NCI-H82 treated with DMSO at 0.1 percent for 48 hours (cell line): Measurements from ENCODE around the gene FSHB.
"Not testable (repeated sequence)": the region's sequence is repeated elsewhere in the genome, so short reads cannot be mapped to it uniquely, and the experiment has no call there.

ENCODE experiments used
- DNase-seq: peaks from one replicate; lab custom pipeline; 2025; ENCODE audit not compliant: unreplicated experiment; lab: John Stamatoyannopoulos, UW

The FSHB gene

GRCh38 chr11:30261821-30262220 lies 31.0 kb downstream of the FSHB start:
- no peak for DNase-seq

GRCh38 chr11:30268638-30269037 lies 37.8 kb downstream of the FSHB start:
- DNase-seq: not testable (repeated sequence)

- no peak for DNase-seq
Observed at GRCh38 chr11:30270671-30271070, 39.9 kb downstream of the FSHB start.

- no peak for DNase-seq
Observed at GRCh38 chr11:30277176-30277575, 46.4 kb downstream of the FSHB start.

GRCh38 chr11:30279796-30280195 lies 49.0 kb downstream of the FSHB start:
- no peak for DNase-seq

GRCh38 chr11:30281476-30282288 lies 50.9 kb downstream of the FSHB start:
- DNase-seq: no peak

GRCh38 chr11:30282289-30282631 lies 51.4 kb downstream of the FSHB start:
- DNase-seq: no peak
